Measurements from ENCODE around the gene SURF6.
"Not testable (repeated sequence)": the region's sequence is repeated elsewhere in the genome, so short reads cannot be mapped to it uniquely, and the experiment has no call there.

The SURF6 gene

GRCh38 chr9:133304477-133305377 is 31.3 kb downstream of the SURF6 start:
- H3K9me3 ChIP-seq (ENCODE audit: low read depth, low read length), result no peaks in the 10 kb centered on the region
- H3K36me3 ChIP-seq (ENCODE audit: insufficient read depth, low read length), result no peaks in the 10 kb centered on the region
- DNase-seq (ENCODE audit: low read depth, low spot score), result no peak
- TF ChIP-seq EZH2 (IDR thresholded peaks at IDR 0.05) (no peak), POLR2AphosphoS5 (IDR thresholded peaks at IDR 0.05; ENCODE audit: borderline replicate concordance, low read depth, low read length) (no peak), FOXP2 (optimal IDR thresholded peaks at IDR 0.05; ENCODE audit: control extremely low read depth, extremely low read length, insufficient read depth) (no peak)
- H3K27ac ChIP-seq, result no peak overlapping the region
- H3K9ac ChIP-seq (ENCODE audit: insufficient read length), result no peak overlapping the region
- no peak overlapping the region for H3K4me3 ChIP-seq

DNA sequence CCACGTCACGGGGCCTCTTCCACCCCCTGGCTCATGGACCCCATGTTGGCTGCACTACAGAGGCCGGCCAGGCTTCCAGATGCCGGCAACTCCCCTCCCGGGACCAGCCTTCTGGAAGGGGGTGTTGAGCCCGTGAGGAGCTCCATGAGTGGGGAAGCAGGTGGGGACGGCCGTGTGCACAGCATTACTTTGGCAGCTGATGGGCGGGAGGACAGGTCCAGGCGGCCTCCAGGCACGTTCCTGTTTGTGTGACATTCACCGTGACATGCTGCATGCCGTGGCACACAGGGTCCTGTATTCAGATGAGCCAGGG is 31.9 kb downstream of the SURF6 start:
- Histone ChIP-seq H3K27ac (no peak overlapping the region), H3K9ac (ENCODE audit: insufficient read length) (no peak overlapping the region), H3K4me3 (no peak overlapping the region), H3K36me3 (ENCODE audit: insufficient read depth, low read length) (no peaks in the 10 kb centered on the region), H3K9me3 (ENCODE audit: low read depth, low read length) (no peaks in the 10 kb centered on the region)
- DNase-seq (ENCODE audit: low read depth, low spot score), result no peak
- TF ChIP-seq FOXP2 (optimal IDR thresholded peaks at IDR 0.05; ENCODE audit: control extremely low read depth, extremely low read length, insufficient read depth) (no peak), EZH2 (IDR thresholded peaks at IDR 0.05) (no peak), POLR2AphosphoS5 (IDR thresholded peaks at IDR 0.05; ENCODE audit: borderline replicate concordance, low read depth, low read length) (no peak)

- TF ChIP-seq EZH2 (IDR thresholded peaks at IDR 0.05) (no peak), FOXP2 (optimal IDR thresholded peaks at IDR 0.05; ENCODE audit: control extremely low read depth, extremely low read length, insufficient read depth) (no peak), POLR2AphosphoS5 (IDR thresholded peaks at IDR 0.05; ENCODE audit: borderline replicate concordance, low read depth, low read length) (no peak)
- no peaks in the 10 kb centered on the region for H3K9me3 ChIP-seq (ENCODE audit: low read depth, low read length)
- no peaks in the 10 kb centered on the region for H3K36me3 ChIP-seq (ENCODE audit: insufficient read depth, low read length)
- no peak overlapping the region for H3K4me3 ChIP-seq
- DNase-seq (ENCODE audit: low read depth, low spot score), result no peak
- no peak overlapping the region for H3K9ac ChIP-seq (ENCODE audit: insufficient read length)
- no peak overlapping the region for H3K27ac ChIP-seq
Observed at GRCh38 chr9:133303266-133304157, 32.5 kb downstream of the SURF6 start.

DNA sequence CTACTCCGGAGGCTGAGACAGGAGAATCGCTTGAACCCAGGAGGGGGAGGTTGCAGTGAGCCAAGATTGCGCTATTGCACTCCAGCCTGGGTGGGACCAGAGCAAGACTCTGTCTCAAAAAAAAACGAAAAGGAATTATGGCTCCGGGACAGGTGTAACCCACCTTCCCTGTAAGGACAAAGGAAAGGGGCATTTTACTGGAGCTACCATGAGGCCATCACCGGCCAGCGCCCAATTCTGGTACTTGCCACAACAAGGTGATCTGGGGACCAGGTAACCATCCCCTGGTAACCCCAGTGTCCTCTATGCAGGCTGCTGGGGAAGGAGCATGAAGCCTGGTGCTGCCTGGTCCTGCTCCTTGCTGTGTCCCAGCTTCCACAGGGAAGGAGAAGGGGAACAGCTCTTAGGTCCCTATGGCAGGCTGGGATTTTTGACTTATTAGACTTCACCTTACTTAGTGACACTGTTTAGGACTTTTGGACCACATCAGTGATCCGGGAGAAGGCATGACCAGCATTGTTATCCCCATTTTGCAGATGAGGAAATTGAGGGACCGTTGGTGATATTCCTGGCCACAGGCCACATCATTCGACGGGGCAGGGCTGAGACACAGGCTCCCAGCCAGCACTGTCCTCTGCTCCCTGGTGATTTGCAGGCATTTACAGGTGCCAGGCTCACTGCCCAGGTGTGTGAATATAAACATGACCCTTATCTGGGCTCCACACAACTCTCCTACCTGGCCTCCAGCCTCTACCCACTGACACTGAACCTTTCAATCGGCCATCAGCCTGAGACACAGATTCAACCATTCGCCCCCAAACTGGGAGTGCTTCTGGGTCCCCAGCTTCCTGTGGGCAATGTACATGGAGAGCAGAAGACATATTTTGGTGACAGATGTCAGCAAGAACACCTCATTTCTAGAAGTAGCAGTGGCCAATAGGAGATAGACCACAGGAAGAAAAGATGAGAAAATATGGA is 34.4 kb downstream of the SURF6 start:
- no peak overlapping the region for H3K9ac ChIP-seq (ENCODE audit: insufficient read length)
- no peaks in the 10 kb centered on the region for H3K36me3 ChIP-seq (ENCODE audit: insufficient read depth, low read length)
- TF ChIP-seq POLR2AphosphoS5 (IDR thresholded peaks at IDR 0.05; ENCODE audit: borderline replicate concordance, low read depth, low read length), result no peak
- no peak for TF ChIP-seq FOXP2 (optimal IDR thresholded peaks at IDR 0.05; ENCODE audit: control extremely low read depth, extremely low read length, insufficient read depth)
- no peak for TF ChIP-seq EZH2 (IDR thresholded peaks at IDR 0.05)
- DNase-seq (ENCODE audit: low read depth, low spot score), result no peak
- H3K27ac ChIP-seq, result no peak overlapping the region
- H3K9me3 ChIP-seq (ENCODE audit: low read depth, low read length), result no peaks in the 10 kb centered on the region
- H3K4me3 ChIP-seq, result no peak overlapping the region

- H3K36me3 ChIP-seq (ENCODE audit: insufficient read depth, low read length); H3K9me3 ChIP-seq (ENCODE audit: low read depth, low read length); H3K9ac ChIP-seq (ENCODE audit: insufficient read length); DNase-seq (ENCODE audit: low read depth, low spot score); H3K27ac ChIP-seq; H3K4me3 ChIP-seq: not testable (repeated sequence)
Observed at GRCh38 chr9:133299996-133300395, 36.0 kb downstream of the SURF6 start.

GRCh38 chr9:133294257-133294656 is 41.7 kb downstream of the SURF6 start:
- TF ChIP-seq FOXP2 (optimal IDR thresholded peaks at IDR 0.05; ENCODE audit: control extremely low read depth, extremely low read length, insufficient read depth) (no peak), POLR2AphosphoS5 (IDR thresholded peaks at IDR 0.05; ENCODE audit: borderline replicate concordance, low read depth, low read length) (no peak), EZH2 (IDR thresholded peaks at IDR 0.05) (no peak)

DNA sequence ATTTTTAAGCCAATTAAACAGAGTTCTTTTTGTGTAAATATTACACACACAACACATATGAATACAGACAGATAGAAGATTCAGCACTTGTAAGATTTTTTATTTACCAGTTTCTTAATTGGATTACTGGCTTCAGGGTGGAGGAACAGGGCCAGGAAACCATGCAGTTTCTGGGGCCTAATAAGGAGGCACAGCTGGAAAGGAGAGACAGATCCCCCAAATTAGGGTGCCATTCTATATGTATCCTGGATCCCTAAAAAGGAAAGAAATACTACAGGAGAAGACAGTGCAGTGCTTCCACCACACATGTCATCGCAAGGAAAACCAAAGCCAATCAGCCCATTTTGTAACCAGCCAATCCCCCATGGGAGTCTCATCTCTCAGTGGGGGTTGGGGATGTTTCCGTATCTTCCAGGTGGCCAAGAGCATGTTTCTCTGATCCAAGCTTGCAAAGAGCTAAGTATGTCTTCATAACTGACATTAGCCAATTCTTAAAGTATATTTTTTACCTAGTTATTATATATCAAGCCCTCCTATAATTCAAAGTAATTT is 45.2 kb downstream of the SURF6 start:
- TF ChIP-seq FOXP2 (optimal IDR thresholded peaks at IDR 0.05; ENCODE audit: control extremely low read depth, extremely low read length, insufficient read depth) (no peak), EZH2 (IDR thresholded peaks at IDR 0.05) (no peak), POLR2AphosphoS5 (IDR thresholded peaks at IDR 0.05; ENCODE audit: borderline replicate concordance, low read depth, low read length) (no peak)
- Histone ChIP-seq H3K9me3 (ENCODE audit: low read depth, low read length) (0 out of 2 replicates have a peak, but pooled peaks cover 3% of the 10 kb centered on the region), H3K27ac (no peak overlapping the region), H3K4me3 (no peak overlapping the region), H3K36me3 (ENCODE audit: insufficient read depth, low read length) (no peaks in the 10 kb centered on the region), H3K9ac (ENCODE audit: insufficient read length) (no peak overlapping the region)
- DNase-seq (ENCODE audit: low read depth, low spot score), result no peak

More at GRCh38 chr9:133294257-133294656, 41.7 kb downstream of the SURF6 start:
- Histone ChIP-seq H3K36me3 (ENCODE audit: insufficient read depth, low read length) (no peaks in the 10 kb centered on the region), H3K27ac (no peak overlapping the region), H3K4me3 (no peak overlapping the region), H3K9ac (ENCODE audit: insufficient read length) (no peak overlapping the region), H3K9me3 (ENCODE audit: low read depth, low read length) (0 out of 2 replicates have a peak, but pooled peaks cover 3% of the 10 kb centered on the region)
- DNase-seq (ENCODE audit: low read depth, low spot score), result no peak
